ENCODE data around the gene GALNT16. TPM values are rescaled to one million over a fixed set of nuclear protein-coding genes. Genes with fewer than 3 reads are reported as not detected.

GALNT16 gene
- total and polyA plus RNA-seq, 2 donors (not counting 3 experiments of a cell fraction or from before 2014, with no cell fraction given) = 0.39 to 0.49 TPM

- no peaks in the 10 kb centered on the region for H4K20me1 ChIP-seq (replicated peaks; ENCODE audit: control insufficient read depth, extremely low read depth, insufficient read depth, low read length)
- H2AFZ ChIP-seq (ENCODE audit: low read depth, low read length) = no peak overlapping the region
- no peak for TF ChIP-seq FOS (IDR thresholded peaks at IDR 0.05; ENCODE audit: borderline replicate concordance, insufficient read depth, low read length)
- no peak for TF ChIP-seq EZH2 (IDR thresholded peaks at IDR 0.05; ENCODE audit: borderline replicate concordance, low read depth, low read length, severe bottlenecking)
- TF ChIP-seq GATA2 (IDR thresholded peaks at IDR 0.05; ENCODE audit: insufficient read depth, insufficient read length, low read depth, low read length) = no peak
- TF ChIP-seq POLR2AphosphoS5 (IDR thresholded peaks at IDR 0.05; ENCODE audit: insufficient read depth, low read depth, low read length) = no peak
- TF ChIP-seq CTCF (IDR thresholded peaks at IDR 0.05; ENCODE audit: extremely low read depth in 1 of 2, insufficient read depth in 1 of 2, low read depth in 1 of 2, low read length in 2 of 2) = no peak
- TF ChIP-seq JUN (IDR thresholded peaks at IDR 0.05; ENCODE audit: borderline replicate concordance, insufficient read depth, insufficient read length, low read depth) = no peak
- TF ChIP-seq MAX (IDR thresholded peaks at IDR 0.05; ENCODE audit: insufficient read depth, insufficient read length) = no peak
- TF ChIP-seq MYC (IDR thresholded peaks at IDR 0.05; ENCODE audit: low read depth, low read length) = no peak
- no peak for TF ChIP-seq POLR2A (IDR thresholded peaks at IDR 0.05; ENCODE audit: low read depth, low read length)
- no peak overlapping the region for H3K9ac ChIP-seq (replicated peaks; ENCODE audit: extremely low read depth, insufficient read depth, low read length)
- no peak for DNase-seq (ENCODE audit: low read depth, low spot score)
- H3K27ac ChIP-seq (ENCODE audit: insufficient read depth, low read depth, low read length) = no peak overlapping the region
- H3K9me3 ChIP-seq (replicated peaks; ENCODE audit: control insufficient read depth, insufficient read depth, low read length) = no peaks in the 10 kb centered on the region
- no peak overlapping the region for H3K4me3 ChIP-seq (replicated peaks in 1 of 3; ENCODE audit: insufficient read depth in 1 of 3, low read depth in 1 of 3, low read length in 3 of 3)
- H3K79me2 ChIP-seq (ENCODE audit: control insufficient read depth, insufficient read depth, low read length) = no peaks in the 10 kb centered on the region
- intact Hi-C loops (cut with micrococcal nuclease) (no loop called here), dilution Hi-C loops (cut with MboI; ENCODE audit: extremely low pct_ligation_motif_present, low sequenced_read_pairs) (no loop called here)
- CTCF ChIA-PET = interaction anchor here (1.2 to 1.4 kb wide), 2 partner anchors 17 to 74 kb away, joined by 3 read pairs; partner anchors contain the start of gene GALNT16
- H3K27me3 ChIP-seq (ENCODE audit: control insufficient read depth in 2 of 2, insufficient read depth in 2 of 2, low read length in 2 of 2) = peaks cover 4 to 13% of the 10 kb centered on the region in 2 experiments
- no peak overlapping the region for H3K4me2 ChIP-seq (ENCODE audit: insufficient read depth, low read length)
- no peaks in the 10 kb centered on the region for H3K4me1 ChIP-seq (ENCODE audit: control insufficient read depth, extremely low read depth, insufficient read depth, low read length)
- no peaks in the 10 kb centered on the region for H3K9me1 ChIP-seq (replicated peaks; ENCODE audit: control insufficient read depth, extremely low read depth, insufficient read depth, low read length)
- POLR2A ChIA-PET = no interaction called here
- H3K36me3 ChIP-seq (ENCODE audit: control insufficient read depth in 2 of 2, extremely low read depth in 1 of 2, insufficient read depth in 2 of 2, low read length in 2 of 2) = no peaks in the 10 kb centered on the region
- FAIRE-seq = no peak
- BruUV-seq (replicated peaks) = no TSS peak
Measured at GRCh38 chr14:69333791-69334337, 73.9 kb downstream of the GALNT16 start.

Data from endothelial cell of umbilical vein (primary cell).